ENCODE measurements around the gene SCFD2. TPM values are rescaled to one million over a fixed set of nuclear protein-coding genes. Genes with fewer than 3 reads are reported as not detected.
A peak's percentile ranks its signal among the peaks of the same experiment; 100 is the strongest.
"Not testable (repeated sequence)": the region's sequence is repeated elsewhere in the genome, so short reads cannot be mapped to it uniquely, and the experiment has no call there.

The SCFD2 gene
- total RNA-seq, 2 experiments from 2014 or later = 12.6 to 14.6 TPM

- Mint-ChIP-seq H3K27me3 (peaks cover 17% of the 10 kb centered on the region), H3K9me3 (no peaks in the 10 kb centered on the region), H3K36me3 (ENCODE audit: low read depth) (peaks cover 19% of the 10 kb centered on the region), H3K4me1 (peaks cover 46% of the 10 kb centered on the region), H3K27ac (peak overlapping the region; percentile 91), H3K4me3 (peak overlapping the region; percentile 91)
- no peak for DNase-seq
- ChIA-PET CTCF (no interaction called here), POLR2A (interaction anchor here (0.6 to 4.3 kb wide), 2 partner anchors 13 to 62 kb away, joined by 3 to 32 read pairs; partner anchors contain the start of gene FIP1L1)
These were observed 1.2 kb downstream of the SCFD2 start for GRCh38 chr4:53364624-53365023.

GRCh38 chr4:53362093-53362492 lies 3.8 kb downstream of the SCFD2 start:
- POLR2A ChIA-PET = interaction anchor here (1.0 kb wide), 1 partner anchor 19 kb away, joined by 3 read pairs; no protein-coding TSS in a partner anchor
- H3K27me3 Mint-ChIP-seq = no peaks in the 10 kb centered on the region
- CTCF ChIA-PET = no interaction called here
- H3K36me3 Mint-ChIP-seq (ENCODE audit: low read depth) = peaks cover 23% of the 10 kb centered on the region
- no peak for DNase-seq
- H3K4me1 Mint-ChIP-seq = peaks cover 46% of the 10 kb centered on the region
- H3K27ac Mint-ChIP-seq = no peak overlapping the region
- no peak overlapping the region for H3K4me3 Mint-ChIP-seq
- no peaks in the 10 kb centered on the region for H3K9me3 Mint-ChIP-seq

GRCh38 chr4:53361451-53361850 lies 4.4 kb downstream of the SCFD2 start:
- CTCF ChIA-PET = no interaction called here
- no peak overlapping the region for H3K27ac Mint-ChIP-seq
- no peak overlapping the region for H3K4me3 Mint-ChIP-seq
- no peaks in the 10 kb centered on the region for H3K9me3 Mint-ChIP-seq
- H3K36me3 Mint-ChIP-seq (ENCODE audit: low read depth) = peaks cover 23% of the 10 kb centered on the region
- no peak for DNase-seq
- H3K27me3 Mint-ChIP-seq = no peaks in the 10 kb centered on the region
- POLR2A ChIA-PET = interaction anchor here (1.0 kb wide), 1 partner anchor 20 kb away, joined by 3 read pairs; no protein-coding TSS in a partner anchor
- peaks cover 40% of the 10 kb centered on the region for H3K4me1 Mint-ChIP-seq

- ChIA-PET CTCF (no interaction called here), POLR2A (no interaction called here)
- H3K4me3 Mint-ChIP-seq = no peak overlapping the region
- no peak for DNase-seq
- no peaks in the 10 kb centered on the region for H3K27me3 Mint-ChIP-seq
- H3K36me3 Mint-ChIP-seq (ENCODE audit: low read depth) = peaks cover 45% of the 10 kb centered on the region
- no peak overlapping the region for H3K27ac Mint-ChIP-seq
- H3K4me1 Mint-ChIP-seq = peaks cover 8% of the 10 kb centered on the region
- H3K9me3 Mint-ChIP-seq = peaks cover 4% of the 10 kb centered on the region
These were observed 9.8 kb downstream of the SCFD2 start for GRCh38 chr4:53355930-53356521.

- Mint-ChIP-seq H3K4me1 (no peaks in the 10 kb centered on the region), H3K27me3 (no peaks in the 10 kb centered on the region), H3K27ac (no peak overlapping the region), H3K9me3 (peaks cover 4% of the 10 kb centered on the region), H3K36me3 (ENCODE audit: low read depth) (peaks cover 47% of the 10 kb centered on the region), H3K4me3 (no peak overlapping the region)
- POLR2A ChIA-PET = no interaction called here
- CTCF ChIA-PET = no interaction called here
- no peak for DNase-seq
These were observed 11.7 kb downstream of the SCFD2 start for GRCh38 chr4:53354012-53354722.

GRCh38 chr4:53349091-53349491 lies 16.8 kb downstream of the SCFD2 start:
- Mint-ChIP-seq H3K27ac (no peak overlapping the region), H3K36me3 (ENCODE audit: low read depth) (peaks cover 64% of the 10 kb centered on the region), H3K27me3 (no peaks in the 10 kb centered on the region), H3K4me3 (no peak overlapping the region), H3K4me1 (no peaks in the 10 kb centered on the region), H3K9me3 (peaks cover 2% of the 10 kb centered on the region)
- ChIA-PET POLR2A (no interaction called here), CTCF (no interaction called here)
- no peak for DNase-seq

GRCh38 chr4:53348046-53348445 lies 17.8 kb downstream of the SCFD2 start:
- CTCF ChIA-PET = no interaction called here
- H3K4me3 Mint-ChIP-seq = no peak overlapping the region
- H3K27me3 Mint-ChIP-seq = no peaks in the 10 kb centered on the region
- H3K9me3 Mint-ChIP-seq = peaks cover 4% of the 10 kb centered on the region
- DNase-seq = no peak
- H3K27ac Mint-ChIP-seq = no peak overlapping the region
- peaks cover 66% of the 10 kb centered on the region for H3K36me3 Mint-ChIP-seq (ENCODE audit: low read depth)
- no peaks in the 10 kb centered on the region for H3K4me1 Mint-ChIP-seq
- POLR2A ChIA-PET = no interaction called here

GRCh38 chr4:53346920-53347852 lies 18.7 kb downstream of the SCFD2 start:
- CTCF ChIA-PET = no interaction called here

GRCh38 chr4:53346392-53346791 lies 19.5 kb downstream of the SCFD2 start:
- CTCF ChIA-PET, POLR2A ChIA-PET, H3K4me3 Mint-ChIP-seq, DNase-seq, H3K27me3 Mint-ChIP-seq, H3K27ac Mint-ChIP-seq, H3K9me3 Mint-ChIP-seq, H3K4me1 Mint-ChIP-seq: not testable (repeated sequence)
- H3K36me3 Mint-ChIP-seq (ENCODE audit: low read depth) = peaks cover 64% of the 10 kb centered on the region

More at GRCh38 chr4:53346920-53347852, 18.7 kb downstream of the SCFD2 start:
- peaks cover 4% of the 10 kb centered on the region for H3K9me3 Mint-ChIP-seq
- DNase-seq = no peak
- H3K36me3 Mint-ChIP-seq (ENCODE audit: low read depth) = peaks cover 63% of the 10 kb centered on the region
- no peak overlapping the region for H3K27ac Mint-ChIP-seq
- no peaks in the 10 kb centered on the region for H3K27me3 Mint-ChIP-seq
- H3K4me1 Mint-ChIP-seq = no peaks in the 10 kb centered on the region
- no peak overlapping the region for H3K4me3 Mint-ChIP-seq
- POLR2A ChIA-PET = no interaction called here

- POLR2A ChIA-PET, H3K4me3 Mint-ChIP-seq, H3K4me1 Mint-ChIP-seq, H3K27me3 Mint-ChIP-seq, CTCF ChIA-PET, DNase-seq, H3K9me3 Mint-ChIP-seq, H3K27ac Mint-ChIP-seq: not testable (repeated sequence)
- peaks cover 41% of the 10 kb centered on the region for H3K36me3 Mint-ChIP-seq (ENCODE audit: low read depth)
These were observed 25.7 kb downstream of the SCFD2 start for GRCh38 chr4:53340145-53340544.

- H3K4me3 Mint-ChIP-seq, POLR2A ChIA-PET, H3K9me3 Mint-ChIP-seq, DNase-seq, H3K4me1 Mint-ChIP-seq, CTCF ChIA-PET, H3K27me3 Mint-ChIP-seq, H3K27ac Mint-ChIP-seq: not testable (repeated sequence)
- H3K36me3 Mint-ChIP-seq (ENCODE audit: low read depth) = peaks cover 15% of the 10 kb centered on the region
These were observed 30.9 kb downstream of the SCFD2 start for GRCh38 chr4:53334916-53335315.

- POLR2A ChIA-PET = no interaction called here
These were observed 39.3 kb downstream of the SCFD2 start for GRCh38 chr4:53326535-53326934.

GRCh38 chr4:53322696-53323095 lies 43.2 kb downstream of the SCFD2 start:
- Mint-ChIP-seq H3K4me3 (no peak overlapping the region), H3K27me3 (no peaks in the 10 kb centered on the region), H3K36me3 (ENCODE audit: low read depth) (peaks cover 12% of the 10 kb centered on the region), H3K4me1 (peaks cover 4% of the 10 kb centered on the region), H3K27ac (no peak overlapping the region), H3K9me3 (no peaks in the 10 kb centered on the region)
- CTCF ChIA-PET = no interaction called here
- no peak for DNase-seq
- POLR2A ChIA-PET = no interaction called here

More at GRCh38 chr4:53326535-53326934, 39.3 kb downstream of the SCFD2 start:
- DNase-seq = no peak
- H3K27me3 Mint-ChIP-seq = no peaks in the 10 kb centered on the region
- H3K36me3 Mint-ChIP-seq (ENCODE audit: low read depth) = peaks cover 15% of the 10 kb centered on the region
- no peaks in the 10 kb centered on the region for H3K4me1 Mint-ChIP-seq
- no peak overlapping the region for H3K27ac Mint-ChIP-seq
- H3K4me3 Mint-ChIP-seq = no peak overlapping the region
- CTCF ChIA-PET = no interaction called here
- H3K9me3 Mint-ChIP-seq = peaks cover 3% of the 10 kb centered on the region
